GM21529 (cell line): ENCODE data around the gene MMP11.

ENCODE experiments used
- ATAC-seq: cut with Tn5 transposase; IDR thresholded peaks from one replicate; pipeline ENCODE4 v1.9.1; 2021; ENCODE audit not compliant: unreplicated experiment

The MMP11 gene

GRCh38 chr22:23780146-23780748 is 7.6 kb downstream of the MMP11 start:
- no peak for ATAC-seq

GRCh38 chr22:23781065-23781464 is 8.4 kb downstream of the MMP11 start:
- no peak for ATAC-seq

DNA sequence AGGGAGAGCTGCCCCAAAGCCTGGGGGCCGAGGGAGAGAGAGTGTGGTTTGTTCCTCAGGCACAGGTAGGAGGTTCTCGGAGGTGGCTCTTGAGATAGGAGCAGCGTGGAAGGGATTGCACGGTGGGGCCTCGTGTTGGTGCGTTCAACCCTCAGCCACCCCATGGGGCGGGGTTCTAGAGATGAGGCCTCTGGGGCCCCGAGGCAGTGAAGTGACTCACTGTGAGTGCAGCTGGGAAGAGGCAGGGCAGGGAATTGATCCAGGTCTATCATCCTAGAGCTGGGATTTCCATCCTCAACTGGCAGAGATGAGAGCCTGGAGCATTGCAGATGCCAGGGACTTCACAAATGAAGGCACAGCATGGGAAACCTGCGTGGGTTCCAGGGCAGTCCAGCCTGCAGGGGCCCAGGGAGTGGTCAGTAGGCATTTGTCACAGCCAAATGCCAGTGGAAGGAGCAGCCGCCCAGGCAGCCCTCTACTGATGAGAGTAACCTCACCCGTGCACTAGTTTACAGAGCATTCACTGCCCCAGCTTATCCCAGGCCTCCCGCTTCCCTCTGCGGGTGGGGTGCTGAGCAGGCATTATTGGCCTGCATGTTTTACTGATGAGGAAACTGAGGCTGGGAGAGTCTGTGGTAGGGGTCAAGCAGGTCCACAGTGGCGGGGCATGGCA is 9.0 kb downstream of the MMP11 start:
- no peak for ATAC-seq

GRCh38 chr22:23782252-23782651 is 9.6 kb downstream of the MMP11 start:
- no peak for ATAC-seq

- no peak for ATAC-seq
Observed at GRCh38 chr22:23782703-23783102, 10.1 kb downstream of the MMP11 start.

GRCh38 chr22:23783265-23784150 is 10.9 kb downstream of the MMP11 start:
- ATAC-seq, result no peak

GRCh38 chr22:23784215-23784732 is 11.6 kb downstream of the MMP11 start:
- ATAC-seq, result no peak

- no peak for ATAC-seq
Observed at GRCh38 chr22:23786261-23786710, 13.6 kb downstream of the MMP11 start.

DNA sequence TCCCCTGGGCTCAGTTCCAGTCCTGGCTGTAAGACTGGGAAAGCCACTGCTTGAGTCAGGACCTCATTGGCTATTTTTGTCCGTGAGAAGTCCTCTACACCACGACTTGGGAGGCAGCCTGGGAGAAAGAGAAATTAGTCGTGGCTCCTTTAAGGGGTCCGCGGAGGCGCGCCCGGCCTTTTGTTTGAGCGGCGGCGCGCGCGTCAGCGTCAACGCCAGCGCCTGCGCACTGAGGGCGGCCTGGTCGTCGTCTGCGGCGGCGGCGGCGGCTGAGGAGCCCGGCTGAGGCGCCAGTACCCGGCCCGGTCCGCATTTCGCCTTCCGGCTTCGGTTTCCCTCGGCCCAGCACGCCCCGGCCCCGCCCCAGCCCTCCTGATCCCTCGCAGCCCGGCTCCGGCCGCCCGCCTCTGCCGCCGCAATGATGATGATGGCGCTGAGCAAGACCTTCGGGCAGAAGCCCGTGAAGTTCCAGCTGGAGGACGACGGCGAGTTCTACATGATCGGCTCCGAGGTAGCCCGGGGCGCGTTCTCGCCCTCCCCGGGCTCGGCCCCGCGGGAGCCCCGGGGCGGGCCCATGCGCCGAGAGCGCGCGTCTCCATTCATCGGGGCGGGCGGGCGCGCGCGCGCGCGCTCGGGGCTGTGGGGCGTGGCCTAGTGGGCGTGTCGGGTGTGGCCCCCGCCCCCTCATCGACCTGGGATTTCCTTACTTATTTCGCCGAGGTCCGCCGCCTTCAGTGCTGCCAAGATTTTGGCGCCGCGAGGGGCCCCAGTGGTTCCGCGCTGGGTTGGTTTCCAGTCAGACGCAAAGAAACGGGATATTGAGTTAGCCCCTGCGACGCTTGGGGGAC is 14.3 kb downstream of the MMP11 start, which contains the start of gene SMARCB1:
Gene SMARCB1, plus strand, starts transcription at position 215 of the 848 bp plus-strand sequence. Its CDS starts 204 bp downstream, at position 419.
- peak; percentile 65 for ATAC-seq

GRCh38 chr22:23787600-23787896 is 14.9 kb downstream of the MMP11 start:
- peak; percentile 18 for ATAC-seq

DNA sequence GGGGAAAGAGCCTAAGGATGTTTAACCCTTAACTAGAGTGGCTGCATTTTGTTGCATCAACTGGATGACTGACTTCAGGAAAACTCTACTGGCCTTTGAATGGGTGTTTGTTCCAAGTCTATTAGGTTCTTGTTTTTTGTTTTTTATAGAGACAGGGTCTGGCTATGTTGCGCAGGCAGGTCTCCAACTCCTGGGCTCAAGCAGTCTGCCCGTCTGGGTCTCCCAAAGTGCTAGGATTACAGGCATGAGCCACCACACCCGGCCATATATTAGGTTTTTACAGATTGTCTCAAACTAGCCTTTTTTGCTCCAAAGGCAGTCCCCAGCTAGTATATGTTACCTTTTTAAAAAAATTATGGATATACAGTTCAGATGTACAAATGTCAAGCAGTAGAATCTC is 15.3 kb downstream of the MMP11 start:
- ATAC-seq, result no peak

GRCh38 chr22:23789121-23789520 is 16.5 kb downstream of the MMP11 start:
- ATAC-seq, result no peak

DNA sequence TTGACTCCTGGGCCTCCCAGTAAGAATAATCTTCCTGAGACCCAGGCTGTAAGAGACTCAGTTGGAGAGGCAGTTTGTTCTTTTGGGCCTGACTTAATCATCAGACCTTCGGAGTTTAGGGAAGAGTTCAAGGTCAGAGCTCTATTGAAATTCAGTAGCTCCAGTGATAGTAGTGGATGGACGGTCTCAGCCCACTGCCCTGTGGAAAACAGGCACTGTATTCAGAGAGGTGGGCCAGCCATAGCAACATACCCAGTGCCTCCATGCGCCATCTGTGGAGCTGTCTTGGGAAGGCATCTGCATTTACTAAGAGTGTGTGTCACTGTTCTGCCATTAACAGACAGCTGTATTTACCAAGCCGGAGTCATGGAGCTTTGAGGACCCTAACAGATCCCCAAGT is 17.0 kb downstream of the MMP11 start:
- no peak for ATAC-seq

GRCh38 chr22:23790819-23791737 is 18.4 kb downstream of the MMP11 start:
- ATAC-seq, result no peak

- ATAC-seq, result no peak
Observed at GRCh38 chr22:23791738-23792645, 19.3 kb downstream of the MMP11 start.

GRCh38 chr22:23793326-23793725 is 20.7 kb downstream of the MMP11 start:
- ATAC-seq, result no peak

DNA sequence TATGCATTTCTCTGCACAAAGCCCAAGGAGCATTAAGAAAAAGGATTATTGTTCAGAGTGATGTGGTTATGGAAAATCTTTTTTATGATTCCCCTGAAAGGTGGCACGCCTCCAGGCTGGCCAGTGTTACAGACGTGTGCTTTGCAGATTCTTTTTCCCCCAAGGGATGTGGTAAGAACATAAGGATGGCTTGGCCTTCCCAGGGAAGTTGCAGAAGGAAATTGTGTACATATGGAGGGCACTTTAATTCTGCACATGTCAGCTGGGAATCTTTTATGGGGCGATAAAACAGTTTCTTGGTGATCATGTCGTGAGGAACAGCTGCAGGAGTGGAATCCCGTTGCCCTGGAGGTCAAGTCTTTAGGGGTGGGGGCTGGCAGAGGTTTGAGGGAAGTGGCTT is 23.8 kb downstream of the MMP11 start:
- ATAC-seq, result no peak
